ENCODE measurements around the gene GRK1.

GRK1 gene

DNA sequence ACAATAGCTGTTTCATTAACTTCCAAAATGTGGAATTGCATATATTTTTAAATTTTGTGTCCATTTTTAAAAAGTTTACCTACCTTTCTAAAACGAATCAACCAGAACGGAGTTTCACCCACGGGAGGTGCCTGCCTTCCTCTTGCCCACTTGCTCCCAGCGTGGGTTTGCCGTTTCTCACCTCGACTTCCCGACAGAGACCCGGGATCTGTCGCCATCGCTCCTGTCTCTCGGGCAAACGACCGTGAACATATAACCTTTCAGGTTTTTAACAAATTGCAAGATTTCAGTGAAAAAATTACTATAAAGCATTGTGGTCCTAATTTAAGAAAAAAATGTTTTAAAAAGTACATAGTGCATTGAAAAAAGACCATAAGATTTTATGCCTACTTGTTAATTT is 96.2 kb downstream of the GRK1 start:
- no peak for DNase-seq

DNA sequence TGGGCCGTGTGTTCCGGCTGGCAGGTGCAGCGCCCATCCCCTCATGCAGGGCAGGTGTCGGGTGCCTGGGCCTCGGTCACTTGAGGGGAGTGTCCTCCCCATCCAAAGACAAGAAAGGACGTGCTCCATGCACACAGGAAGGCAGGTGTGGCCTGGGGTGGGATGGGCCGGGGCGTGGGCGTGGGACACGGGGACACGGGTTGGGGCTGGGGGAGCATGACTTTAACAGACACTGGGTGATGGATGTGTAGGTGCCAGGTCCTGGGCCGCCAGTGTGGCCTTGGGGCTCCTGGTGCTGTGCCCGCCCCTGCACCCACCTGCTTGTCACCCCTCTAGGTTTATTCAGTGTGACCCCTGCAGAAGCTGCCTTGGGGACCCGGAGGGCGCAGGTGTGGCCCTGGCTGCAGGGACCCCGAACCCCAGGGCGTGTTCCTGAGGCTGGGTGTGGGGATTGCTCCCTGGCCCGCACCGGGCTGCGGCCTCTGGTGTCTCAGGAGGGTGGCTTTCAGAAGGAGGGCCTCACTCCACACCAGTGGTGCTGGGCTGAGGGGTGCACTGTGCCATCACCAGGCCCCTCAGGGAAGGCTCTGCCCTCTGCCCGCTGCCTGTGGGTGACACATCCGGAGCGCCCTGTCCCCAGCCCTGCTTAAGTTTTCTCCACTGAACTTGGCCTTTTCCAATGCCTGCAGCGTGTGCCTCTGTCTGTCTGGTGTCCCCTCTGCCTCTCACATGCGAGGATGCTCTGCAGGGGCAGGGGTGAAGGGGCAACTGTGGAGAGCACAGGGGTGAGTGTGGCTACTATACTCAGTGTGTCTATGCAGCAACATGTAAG is 97.2 kb downstream of the GRK1 start:
- no peak for DNase-seq

DNA sequence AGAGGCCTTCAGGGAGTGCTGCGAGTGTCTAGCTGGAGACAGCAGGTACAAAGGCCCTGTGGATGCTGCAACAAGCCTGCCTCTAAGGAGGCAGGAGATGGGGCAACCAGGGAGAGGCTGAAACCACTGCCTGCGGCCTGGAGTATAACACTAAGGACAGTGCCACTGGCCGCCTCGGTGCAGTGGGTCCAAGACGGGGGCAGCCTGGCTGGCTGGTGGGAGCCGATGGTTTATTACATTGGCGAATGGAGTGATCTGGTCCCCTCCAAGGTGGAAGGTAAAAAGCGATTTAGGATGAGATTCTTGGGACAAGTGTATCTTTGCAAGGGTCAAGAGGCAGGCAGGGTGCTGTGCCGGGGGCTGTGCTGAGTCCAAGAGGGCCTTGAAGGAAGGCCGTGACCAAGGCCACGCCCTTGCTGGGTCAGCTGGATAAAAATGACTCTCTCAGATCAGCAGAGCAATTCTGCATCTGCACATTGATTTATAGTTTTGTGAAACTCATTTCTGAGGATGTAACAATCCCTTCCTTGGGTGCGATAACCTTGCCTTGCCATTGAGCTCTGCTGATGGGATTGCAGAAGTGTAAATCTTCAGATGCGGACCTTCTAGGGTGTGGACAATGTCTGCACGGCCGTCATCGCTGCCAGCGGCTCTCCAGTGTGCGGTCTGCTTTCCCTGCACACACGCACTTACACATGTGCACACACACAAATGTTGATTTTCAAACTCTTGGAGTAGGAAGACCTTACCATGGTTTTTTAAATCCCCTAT is 98.0 kb downstream of the GRK1 start:
- DNase-seq = no peak

DNA sequence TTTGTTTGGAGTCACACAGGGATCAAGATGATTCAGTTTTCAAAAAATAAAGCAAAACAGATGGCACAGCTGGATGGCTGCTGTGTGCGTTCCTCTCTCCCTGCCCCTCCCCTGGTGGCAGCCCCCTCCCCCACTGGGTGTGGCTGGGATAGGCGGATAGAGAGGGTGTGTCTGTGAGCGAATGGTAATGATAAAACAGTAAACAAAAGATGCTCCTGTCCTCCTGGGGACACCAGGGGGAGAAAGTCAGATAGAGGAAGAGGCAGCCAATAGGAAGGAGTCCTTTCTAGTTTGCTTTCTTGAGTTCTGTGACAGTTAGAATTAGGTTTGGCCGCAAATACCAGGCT is 98.5 kb downstream of the GRK1 start:
- DNase-seq = no peak

DNA sequence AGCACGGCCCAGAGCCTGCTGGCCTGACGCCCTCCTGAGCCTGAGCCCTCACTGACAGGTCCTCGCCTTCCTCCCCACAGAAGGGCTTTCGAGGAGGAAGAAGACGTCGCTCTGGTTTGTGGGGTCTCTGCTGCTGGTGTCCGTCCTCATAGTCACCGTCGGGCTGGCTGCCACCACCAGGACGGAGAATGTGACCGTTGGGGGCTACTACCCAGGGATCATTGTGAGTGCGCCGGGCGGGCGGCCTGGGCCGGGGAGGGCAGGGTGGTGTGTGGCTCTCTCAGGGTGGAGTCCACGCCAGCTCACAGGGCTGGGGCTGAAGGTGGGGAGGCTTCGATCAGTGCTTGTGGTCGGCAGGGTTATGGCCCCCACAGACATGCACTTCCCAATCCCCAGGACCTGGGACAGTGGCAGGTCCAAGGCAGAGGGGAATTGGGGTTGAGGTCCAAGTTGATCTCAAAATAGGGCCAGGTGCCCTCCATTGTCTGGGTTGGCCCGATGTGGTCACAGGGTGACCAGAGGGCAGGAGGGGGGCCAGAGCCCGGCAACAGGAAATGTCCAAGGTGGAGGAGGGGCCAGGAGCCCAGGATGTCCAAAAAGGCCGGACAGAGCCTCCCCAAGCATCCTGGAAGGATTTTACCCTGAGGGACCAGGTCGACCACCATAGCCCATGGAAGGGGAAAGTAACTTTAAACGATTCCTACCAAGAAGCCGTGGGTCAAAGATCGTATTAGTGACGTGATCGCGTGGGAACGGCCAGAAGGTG is 99.2 kb downstream of the GRK1 start:
- DNase-seq = no peak

DNA sequence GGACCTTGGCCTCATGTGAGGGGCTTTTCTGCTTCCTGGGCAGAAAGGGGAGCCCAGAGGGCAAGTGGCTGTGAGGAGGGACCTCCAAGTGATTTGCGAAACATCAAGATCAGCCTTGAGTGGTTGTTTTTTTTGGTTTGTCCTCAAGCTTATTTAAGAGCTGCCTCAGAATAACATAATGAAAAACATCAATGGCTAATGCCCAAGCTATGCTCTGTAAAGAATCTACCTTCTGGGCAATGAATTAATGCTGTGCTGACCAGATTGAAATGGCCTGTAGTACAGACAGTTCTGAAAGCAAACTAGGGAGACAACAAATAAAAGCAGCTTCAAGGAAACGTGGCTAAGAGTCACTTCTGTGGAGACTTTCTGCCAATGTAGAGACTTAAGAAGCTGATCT is 100.3 kb downstream of the GRK1 start:
- DNase-seq = no peak

DNA sequence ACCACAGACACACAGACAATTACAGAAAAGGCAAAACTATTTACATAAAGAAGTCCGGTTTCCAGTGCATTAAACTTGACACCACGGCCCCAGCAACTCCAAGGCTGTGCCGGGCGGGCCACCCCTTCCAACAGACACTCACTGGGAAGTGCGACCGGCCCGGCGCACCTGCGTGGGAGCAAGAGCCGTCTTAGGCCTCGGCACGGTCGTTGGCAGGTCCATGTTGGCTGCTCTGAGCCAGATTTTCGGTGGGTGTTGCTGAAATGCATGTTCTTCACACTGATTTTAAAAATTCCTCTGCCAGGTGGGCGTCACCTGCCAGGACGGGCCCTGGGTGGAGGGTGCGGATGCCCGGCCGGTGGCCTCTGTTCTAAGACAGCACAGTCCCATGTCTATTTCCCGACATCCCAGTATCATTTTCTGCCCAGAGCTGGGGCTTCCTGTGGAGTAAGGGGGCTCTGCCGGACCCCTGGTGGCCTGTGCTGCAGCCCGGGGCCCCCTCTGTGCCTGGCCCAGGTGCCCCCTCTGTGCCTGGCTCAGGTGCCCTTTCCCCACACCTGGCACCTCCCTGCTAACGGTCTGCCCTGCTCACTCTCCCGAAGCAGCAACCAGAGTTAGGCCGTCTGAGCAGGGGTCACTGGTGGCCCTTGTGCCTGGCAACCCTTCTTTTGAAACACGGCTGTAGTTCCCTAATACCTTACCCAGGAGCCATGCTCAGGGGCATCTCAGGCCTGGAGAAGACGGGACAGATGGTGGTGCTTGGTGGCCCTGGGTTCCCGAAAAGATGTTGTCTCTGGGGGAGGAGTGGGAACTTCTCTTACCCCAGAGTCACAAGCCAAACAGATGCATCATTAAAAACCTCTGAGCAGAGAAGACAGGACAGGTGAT is 101.2 kb downstream of the GRK1 start:
- no peak for DNase-seq

DNA sequence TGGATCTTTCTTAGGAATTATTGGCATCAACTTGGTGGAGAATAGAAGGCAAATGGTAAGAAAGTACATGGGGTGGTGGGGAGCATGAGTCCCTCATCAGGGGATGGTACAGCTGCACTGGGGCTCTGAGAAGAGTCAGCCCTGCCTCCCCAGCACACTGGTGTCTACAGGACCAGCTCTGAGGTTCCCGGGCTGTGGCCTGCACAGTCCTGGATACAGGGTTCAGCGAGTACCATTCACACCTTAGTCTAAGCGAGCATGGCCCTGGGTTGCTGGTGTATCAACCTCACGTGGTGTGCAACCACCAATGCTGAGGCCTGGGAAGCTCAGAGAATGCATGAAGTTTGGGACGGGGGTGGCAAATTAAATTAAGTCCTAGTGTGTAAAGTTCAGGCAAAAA is 102.1 kb downstream of the GRK1 start:
- DNase-seq = no peak

DNA sequence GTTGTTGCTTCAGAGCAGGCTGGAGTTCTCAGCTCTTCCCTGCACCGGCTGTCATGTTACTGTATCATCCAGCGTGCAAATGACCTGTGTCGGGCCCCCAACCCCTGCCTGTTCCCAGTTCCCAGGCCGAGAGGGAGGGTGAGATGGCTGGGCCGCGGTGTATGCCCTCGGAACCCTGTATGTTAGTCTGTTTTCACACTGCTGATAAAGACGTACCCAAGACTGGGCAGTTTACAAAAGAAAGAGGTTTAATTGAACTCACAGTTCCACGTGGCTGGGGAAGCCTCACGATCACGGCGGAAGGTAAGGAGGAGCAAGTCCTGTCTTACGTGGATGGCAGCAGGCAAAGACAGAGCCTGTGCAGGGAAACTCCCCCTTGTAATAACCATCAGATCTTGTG is 102.9 kb downstream of the GRK1 start:
- no peak for DNase-seq

DNA sequence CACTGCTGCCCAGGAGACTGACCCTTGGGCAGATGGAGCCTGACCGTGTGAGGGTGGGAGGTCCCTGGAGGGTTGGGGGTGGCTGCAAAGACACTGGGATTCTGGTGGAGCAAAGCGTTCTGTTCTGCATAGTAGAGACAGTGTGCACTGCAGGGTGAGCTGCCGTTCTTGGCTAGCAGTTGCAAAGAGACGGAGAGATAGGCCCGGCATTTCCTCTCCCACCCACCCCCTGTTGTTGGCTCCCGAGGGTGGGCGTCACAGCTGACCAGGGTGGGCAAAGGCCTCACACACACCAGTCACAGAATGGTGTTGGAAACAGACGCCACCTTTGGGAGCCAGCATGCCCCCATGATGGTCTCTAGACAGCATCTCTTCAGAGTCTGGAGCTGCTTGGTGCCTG is 103.4 kb downstream of the GRK1 start:
- DNase-seq = no peak

DNA sequence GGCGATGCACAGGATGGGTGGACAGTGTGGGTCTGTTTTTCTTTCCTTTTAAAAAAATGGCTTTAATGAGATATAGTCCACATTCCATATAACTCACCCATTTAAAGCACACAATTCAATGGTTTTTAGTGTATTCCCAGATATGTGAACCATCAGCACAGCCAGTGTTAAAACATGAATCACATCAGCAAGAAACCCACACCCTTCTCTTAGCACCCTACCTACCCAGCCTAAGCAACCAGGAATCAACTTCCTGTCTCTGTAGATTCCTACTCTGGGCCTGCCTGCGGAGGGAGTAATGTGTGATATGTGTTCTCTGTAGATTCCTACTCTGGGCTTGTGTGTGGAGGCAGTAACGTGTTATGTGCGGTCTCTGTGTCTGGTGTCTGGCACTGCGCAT is 103.9 kb downstream of the GRK1 start:
- no peak for DNase-seq

DNA sequence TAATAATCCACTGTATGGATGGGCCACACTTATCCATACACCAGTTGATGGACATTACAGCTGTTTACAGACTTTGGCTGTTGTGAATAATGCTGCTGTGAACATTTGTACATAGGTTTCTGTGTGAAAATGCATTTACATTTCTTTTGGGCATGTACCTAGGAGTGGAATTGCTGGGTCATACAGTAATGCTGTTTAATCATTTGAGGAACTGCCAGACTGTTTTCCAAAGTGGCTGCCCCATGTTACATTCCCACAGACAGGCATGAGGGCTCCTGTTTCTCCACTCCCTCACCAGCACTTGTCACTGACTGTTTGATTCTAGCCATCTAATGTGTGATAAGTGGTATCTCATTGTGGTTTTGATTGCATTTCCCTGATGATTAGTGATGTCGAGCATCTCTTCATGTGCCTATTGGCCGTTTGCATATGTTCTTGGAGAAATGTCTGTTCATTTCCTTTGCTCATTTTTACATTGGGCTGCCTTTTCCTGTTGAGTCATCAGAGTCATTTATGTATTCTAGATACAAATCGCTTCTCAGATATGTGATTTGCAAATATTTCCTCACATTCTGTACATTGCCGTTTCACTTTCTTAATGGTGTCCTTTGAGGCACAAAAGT is 104.8 kb downstream of the GRK1 start:
- no peak for DNase-seq

DNA sequence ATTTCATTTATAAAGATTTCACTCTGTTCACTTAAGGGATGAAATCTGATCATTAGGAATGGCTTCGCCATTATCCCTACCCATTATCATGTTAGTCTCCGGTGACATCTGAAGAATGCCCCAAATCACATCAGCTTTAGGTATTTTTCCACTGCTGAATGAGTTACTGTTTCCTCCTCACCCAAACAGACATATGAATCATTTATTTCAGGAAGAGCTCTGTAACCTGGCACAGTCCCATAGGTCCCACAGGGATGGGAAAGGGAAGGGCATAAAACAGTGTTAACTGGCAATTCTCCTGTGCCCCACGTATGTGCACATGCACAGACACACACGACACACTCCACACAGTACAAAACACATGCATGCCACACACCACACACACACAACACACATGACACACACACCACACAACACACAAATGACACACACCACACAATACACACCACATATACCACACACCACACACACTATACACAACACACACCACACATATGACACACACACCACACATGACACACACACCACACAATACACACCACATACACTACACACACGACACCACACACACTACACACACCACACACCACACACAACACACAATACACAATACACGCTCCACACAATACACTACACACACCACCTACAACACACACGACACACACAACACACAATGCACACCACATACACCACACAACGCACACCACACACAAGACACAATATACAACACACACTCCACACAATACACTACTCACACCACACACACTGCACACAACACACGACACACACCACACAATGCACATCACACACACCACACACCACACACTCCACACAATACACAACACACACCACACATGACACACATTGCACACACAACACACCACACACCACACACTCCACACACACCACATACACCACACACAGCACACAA is 107.4 kb downstream of the GRK1 start:
- no peak for DNase-seq

DNA sequence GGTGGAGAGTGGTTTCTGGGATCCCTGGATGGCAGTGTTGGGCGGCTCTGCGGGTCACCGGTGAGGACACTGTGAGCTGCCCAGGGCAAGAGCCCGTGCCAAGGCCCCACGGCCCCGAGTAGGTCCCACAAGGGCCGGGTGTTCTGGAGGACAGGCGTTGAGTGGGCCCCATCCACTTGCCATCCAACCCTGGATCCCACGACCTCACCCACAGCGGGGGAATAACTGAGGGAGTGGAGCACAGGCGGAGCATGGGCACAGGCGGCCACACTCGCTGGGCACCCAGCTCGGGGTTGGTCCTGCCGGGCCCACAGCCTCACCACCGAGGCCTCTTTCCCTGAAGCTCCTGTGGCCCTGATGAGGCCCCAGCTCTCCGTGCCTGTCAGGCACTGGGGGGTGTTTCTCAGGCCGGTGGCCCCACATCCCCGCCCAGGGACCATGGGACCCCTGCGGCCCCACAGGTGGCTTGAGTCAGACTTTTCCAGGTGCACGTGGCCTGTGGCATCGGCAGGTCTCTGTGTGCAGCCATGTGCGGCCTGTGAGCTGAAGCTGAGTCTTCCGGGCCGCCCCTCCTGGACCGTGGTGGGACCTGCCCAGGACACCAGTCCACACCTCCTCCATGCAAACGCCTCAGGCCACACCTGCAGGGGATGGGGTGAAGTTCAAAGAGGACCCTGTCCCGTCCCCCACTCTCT is 108.6 kb downstream of the GRK1 start:
- DNase-seq = no peak

DNA sequence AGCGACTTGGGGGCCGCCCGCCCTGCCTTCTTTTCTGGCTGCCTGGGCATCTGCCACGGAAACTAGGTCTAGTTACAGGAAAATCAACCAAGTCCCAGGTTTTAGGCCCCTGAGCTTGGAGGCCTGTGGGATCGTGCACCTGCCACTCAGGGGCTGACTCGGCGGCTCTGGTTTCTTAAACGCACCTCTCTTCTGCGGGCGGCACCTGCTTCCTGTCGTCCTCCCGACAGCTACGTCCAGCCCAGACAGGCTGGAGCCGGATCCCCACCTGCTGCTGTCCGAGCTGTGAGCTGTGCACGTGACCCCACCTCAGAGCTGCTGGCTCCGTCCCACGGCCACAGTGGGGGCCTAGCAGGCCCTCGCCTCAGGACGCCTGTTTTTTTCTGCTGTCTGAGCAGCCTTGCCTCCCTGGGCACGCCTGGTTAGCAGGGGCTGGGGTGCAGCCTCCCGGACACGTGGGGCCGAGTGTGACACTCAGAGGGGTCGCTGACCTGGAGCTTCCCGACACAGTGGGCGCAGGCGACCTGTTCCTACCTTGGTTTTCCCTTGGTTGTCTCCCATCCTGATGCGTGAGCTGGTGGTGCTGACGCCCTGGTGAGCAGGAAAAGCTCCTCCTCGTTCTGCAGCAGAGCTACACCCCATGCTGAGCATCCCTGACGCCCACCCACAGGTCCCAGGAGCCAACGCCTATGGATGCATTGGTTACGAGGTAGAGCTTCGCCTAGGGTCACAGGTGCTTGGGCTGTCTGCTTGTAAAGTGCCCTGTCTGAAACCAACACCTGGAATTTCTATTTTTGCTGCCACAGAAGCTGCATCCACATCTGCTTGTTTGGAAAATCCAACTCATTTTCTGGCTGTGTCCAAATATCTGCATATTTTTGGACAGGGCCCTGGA is 109.5 kb downstream of the GRK1 start:
- peak; percentile 45 for DNase-seq

DNA sequence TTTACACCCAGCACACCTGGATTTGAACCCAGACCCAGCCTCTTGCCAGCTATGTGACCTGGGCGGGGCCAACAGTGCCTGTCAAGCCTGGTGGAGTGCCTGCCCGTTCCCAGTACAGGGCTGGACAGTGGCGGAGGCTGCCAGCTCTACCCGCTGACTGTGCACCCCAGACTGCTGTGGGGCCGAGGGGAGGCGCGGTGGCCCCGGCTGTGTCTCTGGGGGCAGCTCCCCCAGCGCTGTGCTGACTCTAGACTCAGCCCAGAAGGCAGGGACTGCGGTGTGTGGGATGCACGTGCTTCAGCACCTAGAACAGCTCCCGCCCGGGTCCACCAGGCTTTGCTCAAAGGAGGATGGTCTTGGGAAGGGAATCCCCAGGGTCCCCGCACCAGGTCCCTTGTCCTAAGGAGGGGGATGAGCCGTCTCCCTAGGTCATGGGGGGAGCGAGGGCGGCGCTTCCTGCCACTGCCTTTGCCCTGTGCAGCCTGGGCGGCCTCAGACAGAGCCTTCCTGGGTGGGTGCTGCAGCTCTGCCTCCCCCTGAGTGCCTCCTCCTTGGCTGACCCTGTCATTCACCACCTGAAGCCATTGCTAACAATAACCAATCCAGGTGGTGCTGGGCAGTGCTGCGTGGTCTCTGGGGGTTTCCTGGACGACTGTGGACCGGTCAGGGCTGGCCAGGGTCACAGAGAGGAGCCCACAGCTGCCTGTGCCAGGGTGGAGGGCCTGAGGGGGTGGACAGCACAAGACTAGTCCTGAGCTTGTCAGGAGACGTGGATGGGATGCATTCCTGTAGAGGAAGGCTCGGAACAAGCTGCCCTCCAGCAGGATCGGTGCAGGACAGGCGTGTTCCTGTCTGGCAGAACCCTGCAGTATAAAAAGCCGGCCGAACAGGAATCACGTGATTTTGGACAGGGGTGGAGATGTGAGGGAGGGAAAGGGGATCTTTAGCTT is 110.6 kb downstream of the GRK1 start:
- no peak for DNase-seq

DNA sequence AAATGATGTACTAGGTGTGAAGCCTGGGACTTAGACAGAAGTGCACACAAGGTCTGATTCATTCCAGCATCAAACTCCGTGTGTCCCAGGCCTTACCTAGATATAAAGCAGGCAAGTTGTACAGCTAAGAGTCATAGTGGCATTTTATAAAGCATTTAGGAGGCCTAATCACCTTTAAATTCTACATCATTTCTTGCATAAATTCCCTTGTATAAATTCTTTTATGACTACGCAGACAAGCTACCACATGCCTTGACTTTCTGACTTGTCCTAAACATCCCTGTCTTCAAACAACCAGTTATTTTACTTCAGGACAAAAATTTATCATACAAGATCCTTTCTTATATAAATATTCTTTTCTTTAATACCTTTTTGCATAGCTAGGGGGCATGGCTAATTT is 114.6 kb downstream of the GRK1 start:
- no peak for DNase-seq

DNA sequence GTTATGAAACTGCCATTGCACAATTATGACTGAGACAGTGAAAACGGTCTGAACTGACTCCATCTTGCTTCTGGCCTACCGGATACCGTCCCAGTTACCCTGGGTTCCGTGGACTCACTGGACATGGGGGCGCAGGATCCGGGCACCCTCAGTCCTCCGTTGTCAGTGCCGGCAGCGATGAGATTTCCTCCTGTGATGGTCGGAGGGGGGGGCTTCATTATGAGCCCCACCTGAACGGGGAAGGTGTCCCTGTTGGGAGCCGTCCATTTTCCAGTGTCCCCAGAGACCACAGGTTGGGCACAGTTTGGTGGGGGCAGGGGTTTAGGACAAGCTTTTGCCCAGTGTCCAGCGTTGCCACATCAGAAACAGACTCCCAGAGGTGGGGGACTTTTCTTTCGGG is 115.5 kb downstream of the GRK1 start:
- DNase-seq = no peak

Data from NCI-H187 treated with DMSO at 0.1 percent for 48 hours (cell line).